ENCODE data around the gene TMEM204. TPM values are rescaled to one million over a fixed set of nuclear protein-coding genes. Genes with fewer than 3 reads are reported as not detected.

TMEM204 gene
- 49.2 and 49.9 TPM in 2 replicates for total RNA-seq

DNA sequence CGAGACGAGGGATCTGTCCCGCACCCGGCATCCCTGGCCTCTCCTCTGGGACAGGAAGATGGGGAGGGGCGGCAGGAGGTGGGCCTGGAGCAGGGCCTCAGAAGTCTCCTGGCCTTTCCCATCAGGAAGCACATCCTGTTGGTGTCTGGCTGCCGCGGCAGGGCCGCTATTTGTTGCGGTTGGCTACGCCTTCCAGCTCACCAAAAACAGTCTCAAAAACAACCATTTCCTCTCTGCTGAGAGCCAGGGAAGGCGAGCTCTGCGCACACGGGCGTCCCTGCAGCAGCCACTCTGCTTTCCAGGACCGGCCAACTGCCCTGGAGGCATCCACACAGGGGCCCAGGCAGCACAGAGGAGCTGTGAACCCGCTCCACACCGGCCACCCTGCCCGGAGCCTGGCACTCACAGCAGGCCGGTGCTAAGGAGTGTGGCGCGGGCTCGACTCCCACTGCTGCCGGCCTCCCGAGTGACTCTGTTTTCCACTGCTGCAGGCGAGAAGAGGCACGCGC lies at the start of gene TMEM204:
TMEM204 (plus strand) TSS at position 224 of the 509 bp plus-strand sequence. CDS start 610 bp downstream, outside the sequence.
- intact Hi-C loops (cut with micrococcal nuclease): loop anchor here (1.0 to 10.0 kb wide), 5 partner anchors 56 to 241 kb away; partner anchors contain the start of genes CLCN7, CRAMP1, EME2 and IFT140

DNA sequence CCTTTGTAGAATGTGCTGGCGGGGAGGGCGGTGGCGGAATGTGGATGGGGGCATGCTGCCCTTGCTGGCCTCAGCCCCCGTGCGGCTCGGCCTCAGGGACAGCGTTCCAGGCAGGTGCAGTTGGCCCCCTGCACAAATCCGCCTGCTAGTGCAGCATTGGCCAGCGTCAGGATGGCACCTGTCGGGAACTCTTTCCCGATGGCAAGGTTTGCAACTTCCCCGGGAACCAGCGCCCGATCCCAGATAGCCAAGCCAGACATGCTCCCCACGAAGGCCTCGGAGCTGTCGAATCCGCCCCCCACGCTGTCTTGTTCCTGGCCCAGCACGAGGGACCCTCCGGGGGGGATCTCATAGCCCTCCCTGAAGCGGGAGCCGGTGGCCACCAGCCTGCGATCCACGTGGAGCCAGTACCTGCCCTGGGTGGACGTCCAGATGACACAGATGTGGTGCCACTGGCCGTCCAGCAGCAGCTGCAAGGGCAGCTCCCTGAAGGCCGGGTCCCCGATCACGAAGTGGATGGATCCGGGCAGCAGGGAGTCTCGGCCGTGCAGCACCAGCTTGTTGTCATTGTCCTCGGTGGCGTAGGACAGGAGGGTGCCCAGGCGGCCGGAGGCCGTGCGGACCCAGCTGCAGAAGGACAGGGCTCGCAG lies 47.5 kb upstream of the TMEM204 start:
- intact Hi-C loops (cut with micrococcal nuclease): no loop called here

DNA sequence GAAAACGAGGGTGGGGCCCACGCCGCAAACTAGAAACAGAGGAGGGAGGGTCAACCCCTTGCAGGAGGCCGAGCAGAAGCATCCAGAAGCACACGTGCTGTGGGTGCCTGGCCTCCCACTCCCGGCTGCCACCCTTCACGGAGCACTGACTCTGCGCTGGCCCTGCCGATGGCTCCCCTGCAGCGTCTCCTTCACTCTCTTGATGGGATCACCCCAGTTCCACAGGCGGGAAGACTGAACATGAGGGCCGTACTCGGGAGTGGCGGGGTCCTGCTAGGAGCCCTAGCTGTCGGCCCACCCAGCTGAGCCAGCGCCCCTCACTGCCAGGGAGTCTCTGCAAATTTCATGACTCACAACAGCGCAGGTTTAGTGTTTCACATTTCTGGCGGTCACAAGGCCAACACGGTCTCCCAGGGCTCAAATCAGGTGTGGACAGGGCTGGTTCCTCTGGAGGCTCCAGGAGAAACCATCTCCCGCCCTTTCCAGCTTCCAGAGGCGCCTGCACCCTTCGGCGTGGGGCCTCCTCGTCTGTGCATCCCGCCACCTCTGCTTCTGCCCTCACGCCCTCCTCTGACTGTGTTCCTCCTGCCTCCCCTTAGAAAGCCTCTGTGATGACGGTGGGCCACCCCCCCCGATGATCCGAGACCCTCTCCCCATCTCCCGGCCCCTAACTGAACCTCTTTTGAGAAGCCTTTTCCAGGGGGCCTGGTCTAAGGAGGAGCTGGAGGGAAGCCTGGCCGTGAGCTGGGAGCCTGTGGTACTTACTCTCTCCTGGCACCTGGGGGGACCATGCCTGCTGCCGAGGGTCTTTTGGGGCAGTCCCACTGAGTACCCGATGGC lies 46.7 kb upstream of the TMEM204 start:
- intact Hi-C loops (cut with micrococcal nuclease): no loop called here

DNA sequence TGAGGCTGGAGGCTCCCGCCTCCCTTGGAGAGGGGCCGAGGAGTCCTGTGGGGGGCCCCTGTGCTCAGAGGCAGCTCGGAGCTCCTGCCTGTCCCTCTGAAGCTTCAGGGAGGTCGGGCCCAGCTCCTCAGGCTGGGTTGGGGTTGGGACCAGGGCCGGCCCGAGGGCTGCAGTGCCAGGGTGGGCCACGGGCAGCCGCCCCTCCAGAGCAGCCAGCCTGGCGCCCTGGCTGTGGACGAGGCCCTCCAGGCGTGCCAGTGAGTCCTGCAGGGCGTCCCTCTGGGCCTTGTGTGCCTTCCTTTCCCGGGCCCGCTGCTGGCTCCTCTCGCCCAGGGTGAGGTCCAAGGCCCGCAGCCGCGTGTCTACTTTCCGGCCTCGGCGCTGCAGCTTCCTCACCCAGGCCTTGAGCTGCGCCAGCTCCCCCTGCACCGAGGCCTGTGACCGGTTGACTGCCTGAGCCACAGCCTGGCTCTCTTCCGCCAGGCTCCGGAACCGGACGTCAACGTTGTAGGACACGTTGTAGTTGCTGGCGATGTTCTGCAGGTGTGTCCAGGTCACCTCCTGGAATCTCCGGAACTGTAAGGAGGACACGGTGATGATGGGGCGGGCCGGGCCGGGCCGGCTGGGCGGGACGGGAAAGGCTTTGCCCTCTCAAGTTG lies 45.9 kb upstream of the TMEM204 start:
- intact Hi-C loops (cut with micrococcal nuclease): no loop called here

DNA sequence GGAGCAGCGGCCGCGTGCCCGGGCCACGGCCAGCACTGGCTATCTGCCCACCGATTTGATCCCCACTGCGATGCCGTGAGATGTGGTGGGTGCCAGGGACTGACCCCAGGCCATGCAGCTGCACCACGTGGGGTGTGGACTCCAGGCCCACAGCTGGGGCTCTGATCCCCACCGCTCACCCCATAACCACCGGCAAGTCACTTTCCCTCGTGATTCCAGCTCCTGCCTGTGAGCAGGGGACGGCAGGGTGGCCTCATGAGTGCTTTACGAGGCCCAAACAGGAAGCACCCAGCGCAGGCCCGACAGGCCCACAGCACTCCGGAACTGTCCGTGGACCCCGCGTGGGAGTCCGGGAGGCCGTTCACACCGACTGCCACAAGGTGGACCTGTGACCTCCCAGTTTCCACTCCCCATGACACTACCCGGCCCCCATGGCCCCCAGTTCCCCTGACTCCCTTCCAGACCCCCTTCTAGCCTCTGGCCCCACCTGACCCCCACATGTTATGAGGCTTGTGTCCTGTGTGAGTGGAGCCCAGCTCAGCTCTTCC lies 45.3 kb upstream of the TMEM204 start:
- intact Hi-C loops (cut with micrococcal nuclease): no loop called here

DNA sequence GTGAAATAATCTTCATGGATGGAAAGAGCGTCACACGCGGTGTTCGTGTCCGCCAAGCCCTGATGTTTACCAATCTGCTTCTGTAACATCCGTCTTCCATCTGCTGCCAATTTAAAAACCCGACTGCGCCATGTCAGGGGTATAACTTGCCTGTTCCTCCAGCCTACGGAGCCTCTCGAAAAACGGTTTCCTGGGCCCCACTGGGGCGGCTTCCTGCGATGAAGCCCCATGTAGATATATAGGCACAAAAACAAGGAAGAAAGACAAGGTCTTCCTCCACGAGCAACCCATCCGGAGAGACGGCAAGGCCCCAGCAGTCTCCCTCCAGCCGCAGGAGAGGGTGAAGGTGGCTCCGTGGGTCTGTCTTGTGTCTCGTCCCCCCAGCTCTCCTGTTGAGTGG lies 44.8 kb upstream of the TMEM204 start, which contains the start of gene PTX4:
PTX4 (minus strand) TSS at position 326 of the 400 bp plus-strand sequence; CDS start at position 291, 35 bp downstream.
- intact Hi-C loops (cut with micrococcal nuclease): no loop called here

DNA sequence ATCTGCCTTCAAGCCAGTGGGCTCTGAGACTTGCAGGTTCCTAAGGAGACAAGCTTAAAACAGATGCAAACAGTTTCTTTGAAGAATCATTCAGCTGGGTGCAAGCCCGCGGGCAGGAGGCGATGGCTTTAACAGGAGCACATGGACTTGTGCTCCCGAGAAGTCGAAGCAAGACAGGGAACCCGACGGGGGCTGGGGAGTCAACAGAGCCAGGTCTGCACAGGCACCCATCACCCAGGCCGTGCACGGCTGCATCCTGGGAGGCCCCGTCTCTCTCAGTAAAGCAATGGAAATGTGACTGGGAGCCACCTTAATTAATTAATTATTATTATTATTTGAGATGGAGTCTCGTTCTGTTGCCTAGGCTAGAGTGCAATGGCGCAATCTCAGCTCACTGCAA lies 44.4 kb upstream of the TMEM204 start:
- intact Hi-C loops (cut with micrococcal nuclease): no loop called here

DNA sequence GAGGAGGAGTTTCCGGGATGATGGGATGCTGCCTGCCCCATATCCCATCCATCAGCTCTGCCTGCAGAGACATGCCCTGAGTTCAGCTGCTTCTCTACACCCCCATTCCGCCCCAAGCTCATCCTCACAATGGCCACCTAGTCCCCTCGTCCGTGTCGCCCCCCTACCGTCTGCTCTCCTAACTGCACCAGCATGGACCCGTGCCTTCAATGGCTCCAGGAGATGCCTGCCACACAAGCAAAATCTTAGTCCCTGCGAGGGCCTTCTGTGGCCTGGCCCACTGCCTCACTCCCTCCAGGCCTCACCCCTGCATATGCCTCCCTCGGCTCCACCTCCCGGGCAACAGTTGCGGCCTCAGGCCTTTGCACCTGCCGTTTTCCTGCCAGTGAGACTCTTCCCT lies 42.1 kb upstream of the TMEM204 start:
- intact Hi-C loops (cut with micrococcal nuclease): loop anchor here (5.0 to 10.0 kb wide), 2 partner anchors 137 to 216 kb away; partner anchors contain the start of genes GNPTG, MAPK8IP3 and TSR3

DNA sequence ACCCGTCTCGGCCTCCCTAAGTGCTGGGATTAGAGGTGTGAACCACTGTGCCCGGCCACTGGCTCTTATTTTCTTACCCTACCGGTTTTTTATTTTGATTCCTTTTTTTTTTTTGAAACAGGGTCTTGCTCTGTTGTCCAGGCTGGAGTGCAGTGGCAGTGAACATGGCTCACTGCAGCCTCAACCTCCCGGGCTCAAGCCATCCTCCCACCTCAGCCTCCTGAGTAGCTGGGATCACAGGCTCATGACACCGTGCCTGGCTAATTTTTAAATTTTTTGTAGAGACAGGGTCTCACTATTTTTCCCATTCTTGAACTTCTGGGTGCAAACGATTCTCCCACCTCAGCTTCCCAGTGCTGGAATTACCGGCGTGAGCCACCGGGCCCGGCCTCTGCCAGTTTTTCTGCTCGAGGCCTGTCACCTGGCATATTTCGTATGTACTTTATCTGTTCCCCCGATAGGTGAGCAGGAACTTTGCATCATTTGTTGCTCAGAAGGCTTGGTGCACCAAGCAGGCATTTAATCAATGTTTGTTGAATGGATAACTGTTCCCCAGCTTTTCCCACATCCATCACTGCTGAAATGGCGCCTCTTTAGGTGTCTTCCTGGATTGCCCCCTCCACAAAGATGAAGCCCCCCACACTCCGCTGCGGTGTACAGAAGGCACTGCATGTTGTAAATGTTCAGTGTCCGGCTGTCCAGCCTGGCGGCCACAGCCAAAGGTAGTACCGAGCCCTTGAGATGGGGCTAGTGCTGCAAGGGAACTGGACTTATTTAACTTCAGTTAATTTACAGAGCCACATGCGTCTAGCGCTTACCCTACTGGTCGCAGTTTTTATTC lies 41.2 kb upstream of the TMEM204 start:
- intact Hi-C loops (cut with micrococcal nuclease): loop anchor here (2.0 to 10.0 kb wide), 5 partner anchors 42 to 215 kb away; partner anchors contain the start of genes GNPTG, MAPK8IP3, TSR3 and UQCC4

DNA sequence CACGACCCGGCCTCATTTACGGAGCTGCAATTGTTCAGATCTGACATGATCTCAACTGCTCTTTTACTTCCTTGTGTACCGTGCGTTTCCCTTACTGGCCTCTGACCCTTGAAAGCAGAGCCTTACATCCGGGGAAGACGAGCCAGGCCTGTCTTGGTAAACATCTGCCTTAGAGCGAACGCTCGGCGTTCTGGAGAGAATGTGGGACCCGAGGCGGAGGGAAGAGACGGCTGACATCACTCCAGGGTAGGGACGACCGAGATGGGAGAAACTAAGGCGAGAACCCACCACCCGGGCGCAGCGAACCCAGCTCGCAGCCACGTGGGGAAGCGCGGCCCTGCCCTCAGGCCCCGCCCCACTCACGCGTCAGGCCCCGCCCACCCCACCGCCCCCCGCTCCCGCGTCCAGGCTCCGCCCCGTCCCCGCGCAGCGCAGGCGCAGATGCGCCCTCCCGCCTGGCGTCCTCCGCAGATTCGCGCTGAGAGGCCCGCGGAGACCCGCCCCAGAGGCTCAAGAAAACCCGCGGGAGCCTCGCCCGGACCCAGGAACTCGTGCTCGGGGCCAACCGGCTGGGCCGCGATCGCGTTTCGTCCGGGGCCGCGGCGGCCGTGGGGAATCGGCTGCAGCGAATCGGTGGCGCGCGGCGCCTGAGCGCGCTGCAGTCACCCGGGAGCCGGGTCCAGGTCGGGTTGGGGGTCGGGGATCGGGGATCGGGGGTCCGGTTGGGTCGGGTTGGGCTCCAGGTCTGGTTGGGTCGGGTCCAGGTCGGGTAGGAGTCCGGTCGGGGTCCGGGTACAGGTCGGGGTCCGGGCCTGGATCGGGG lies 40.3 kb upstream of the TMEM204 start, which contains the start of gene TELO2:
TELO2 (plus strand) TSS at position 438 of the 823 bp plus-strand sequence. CDS start 922 bp downstream, outside the sequence.
- intact Hi-C loops (cut with micrococcal nuclease): loop anchor here (1.0 to 10.0 kb wide), 8 partner anchors 18 to 214 kb away; partner anchors contain the start of genes CLCN7, GNPTG, JPT2 and MAPK8IP3

DNA sequence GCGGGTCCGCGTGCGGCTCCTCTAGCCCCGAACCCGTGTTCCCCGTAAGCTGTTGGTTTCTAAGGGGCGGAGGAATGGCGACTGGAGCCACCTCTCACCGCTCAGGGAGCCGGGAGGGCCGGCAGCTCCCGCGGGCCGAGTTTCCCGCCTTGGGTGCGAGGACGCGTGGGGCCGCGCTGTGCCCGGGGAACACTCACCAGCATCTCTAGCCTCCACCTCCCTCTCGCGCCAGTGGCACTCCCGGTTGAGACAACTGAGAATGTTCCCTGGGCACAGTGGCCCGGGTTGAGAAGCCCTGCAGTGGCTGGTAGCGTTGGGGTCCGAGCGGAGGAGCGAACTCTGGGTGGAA lies 39.7 kb upstream of the TMEM204 start:
- intact Hi-C loops (cut with micrococcal nuclease): loop anchor here (1.0 to 10.0 kb wide), 8 partner anchors 18 to 214 kb away; partner anchors contain the start of genes CLCN7, GNPTG, JPT2 and MAPK8IP3

DNA sequence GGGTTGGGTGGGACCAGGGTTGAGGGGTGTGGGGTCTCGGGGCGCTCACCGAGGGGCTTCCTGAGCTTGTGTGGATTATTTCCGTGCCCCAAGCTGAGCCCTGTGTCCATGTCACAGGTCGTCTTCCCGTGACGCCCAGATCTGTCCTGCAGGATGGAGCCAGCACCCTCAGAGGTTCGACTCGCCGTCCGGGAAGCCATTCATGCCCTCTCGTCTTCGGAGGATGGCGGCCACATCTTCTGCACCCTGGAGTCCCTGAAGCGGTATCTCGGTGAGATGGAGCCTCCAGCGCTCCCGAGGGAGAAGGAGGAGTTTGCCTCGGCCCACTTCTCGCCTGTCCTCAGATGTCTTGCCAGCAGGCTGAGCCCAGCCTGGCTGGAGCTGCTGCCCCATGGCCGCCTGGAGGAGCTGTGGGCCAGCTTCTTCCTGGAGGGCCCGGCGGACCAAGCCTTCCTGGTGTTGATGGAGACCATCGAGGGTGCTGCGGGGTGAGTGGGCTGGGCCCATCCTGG lies 39.3 kb upstream of the TMEM204 start:
- intact Hi-C loops (cut with micrococcal nuclease): loop anchor here (5.0 to 10.0 kb wide), 2 partner anchors 139 to 213 kb away; partner anchors contain the start of genes GNPTG, MAPK8IP3 and TSR3

DNA sequence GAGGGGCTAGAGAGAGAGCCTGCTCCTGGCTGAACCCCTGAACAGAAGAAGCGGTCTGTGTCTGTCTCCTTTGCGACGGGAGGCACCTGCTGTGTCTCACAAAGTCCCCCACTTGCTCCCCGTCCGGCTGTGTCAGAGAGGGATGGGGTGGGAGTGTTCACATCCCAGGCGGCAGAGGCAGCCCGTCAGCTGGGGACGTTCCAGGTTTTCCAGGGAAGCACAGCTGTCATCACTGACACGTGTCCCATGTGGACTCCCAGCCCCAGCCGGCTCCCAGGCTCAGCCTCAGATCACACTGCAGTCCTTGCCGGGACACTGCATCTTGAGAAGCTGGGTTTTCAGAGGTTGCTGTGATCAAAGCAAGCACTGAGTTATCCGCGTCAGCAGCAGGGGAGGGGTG lies 38.8 kb upstream of the TMEM204 start:
- intact Hi-C loops (cut with micrococcal nuclease): loop anchor here (5.0 to 10.0 kb wide), 2 partner anchors 140 to 213 kb away; partner anchors contain the start of genes GNPTG, MAPK8IP3 and TSR3

DNA sequence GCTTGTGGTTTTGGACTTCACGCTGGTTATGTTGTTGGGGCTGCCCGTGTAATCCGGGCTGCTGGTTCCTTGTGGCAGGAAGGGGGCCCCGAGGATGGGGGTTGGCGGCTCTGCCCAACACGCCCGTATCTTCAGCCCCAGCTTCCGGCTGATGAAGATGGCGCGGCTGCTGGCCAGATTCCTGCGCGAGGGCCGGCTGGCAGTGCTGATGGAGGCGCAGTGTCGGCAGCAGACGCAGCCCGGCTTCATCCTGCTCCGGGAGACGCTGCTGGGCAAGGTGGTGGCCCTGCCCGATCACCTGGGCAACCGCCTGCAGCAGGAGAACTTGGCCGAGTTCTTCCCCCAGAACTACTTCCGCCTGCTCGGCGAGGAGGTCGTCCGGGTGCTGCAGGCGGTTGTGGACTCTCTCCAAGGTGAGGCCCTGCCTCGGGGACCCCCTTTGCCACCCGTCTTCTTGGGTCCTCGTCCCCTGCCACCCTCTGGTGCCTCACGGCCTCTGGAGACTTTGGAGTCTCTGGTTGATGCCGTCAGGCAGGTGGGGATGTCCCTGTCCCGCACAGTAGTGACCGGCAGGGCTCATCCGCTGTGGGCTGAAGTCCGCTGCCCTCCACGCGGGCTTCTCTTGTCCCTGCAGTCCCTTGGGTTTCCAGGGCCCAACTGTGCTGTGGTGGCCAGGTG lies 38.1 kb upstream of the TMEM204 start:
- intact Hi-C loops (cut with micrococcal nuclease): loop anchor here (10.0 kb wide), 1 partner anchor 141 kb away; the partner anchor contains the start of genes GNPTG and TSR3

DNA sequence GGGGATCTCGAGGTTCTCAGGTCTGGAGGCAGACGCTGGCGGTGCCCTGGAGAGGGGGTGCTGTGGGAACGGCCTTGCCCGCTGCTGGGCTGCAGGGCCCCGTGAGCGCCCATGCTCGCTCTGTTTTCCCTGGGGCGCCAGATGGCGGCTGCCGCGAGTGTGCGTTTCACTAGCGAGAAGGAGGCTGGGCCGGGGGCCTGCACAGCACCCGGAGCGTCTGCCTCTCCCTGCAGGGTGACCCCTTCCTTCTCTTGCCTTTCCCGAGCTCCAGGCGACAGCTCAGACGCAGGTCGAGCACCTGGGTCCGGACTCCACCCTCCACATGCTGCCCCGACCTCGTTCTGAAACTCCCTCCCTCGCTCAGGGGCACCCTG lies 37.6 kb upstream of the TMEM204 start:
- intact Hi-C loops (cut with micrococcal nuclease): loop anchor here (10.0 kb wide), 1 partner anchor 141 kb away; the partner anchor contains the start of genes GNPTG and TSR3

DNA sequence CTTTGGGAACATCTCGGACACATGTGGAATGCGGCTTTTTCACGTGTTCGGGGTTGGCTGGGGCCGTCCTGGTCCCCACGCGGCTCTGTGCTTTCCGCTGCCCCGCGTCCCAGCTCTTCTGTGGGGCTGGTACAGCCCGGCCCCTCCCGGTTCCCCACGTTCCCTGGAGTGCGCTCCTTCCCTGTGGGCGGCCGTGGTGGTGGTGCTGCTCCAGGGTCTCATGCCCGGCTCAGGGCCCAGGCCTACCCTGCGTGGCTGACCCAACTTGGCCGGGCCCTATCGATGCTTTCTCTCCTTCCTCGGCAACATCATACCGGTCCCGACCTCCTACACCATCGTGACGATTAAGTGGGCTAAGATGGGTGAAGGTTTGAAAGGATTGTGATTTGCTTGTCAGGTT lies 37.0 kb upstream of the TMEM204 start:
- intact Hi-C loops (cut with micrococcal nuclease): loop anchor here (10.0 kb wide), 1 partner anchor 142 kb away; the partner anchor contains the start of genes GNPTG and TSR3

DNA sequence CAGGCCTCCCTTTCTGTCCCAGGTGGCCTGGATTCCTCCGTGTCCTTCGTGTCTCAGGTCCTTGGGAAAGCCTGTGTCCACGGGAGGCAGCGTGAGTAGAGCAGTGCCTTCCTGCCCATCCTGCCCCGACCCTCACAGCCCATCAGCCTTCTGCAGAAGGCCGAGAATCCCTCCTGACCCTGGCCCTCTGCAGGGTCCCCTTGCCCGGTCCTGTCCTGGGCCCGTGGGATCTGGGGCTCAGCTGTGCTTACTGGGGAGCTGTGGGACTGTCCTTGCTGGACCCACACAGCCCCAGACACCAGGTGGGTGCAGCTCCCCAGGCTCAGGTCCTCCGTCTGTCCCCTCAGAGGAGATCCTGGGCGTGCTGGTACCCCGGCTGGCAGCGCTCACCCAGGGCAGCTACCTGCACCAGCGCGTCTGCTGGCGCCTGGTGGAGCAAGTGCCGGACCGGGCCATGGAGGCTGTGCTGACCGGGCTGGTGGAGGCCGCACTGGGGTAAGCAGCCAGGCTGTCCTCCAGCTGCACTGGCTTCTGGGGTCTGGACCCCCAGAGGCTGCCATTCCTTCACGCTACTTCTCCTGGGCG lies 36.4 kb upstream of the TMEM204 start:
- intact Hi-C loops (cut with micrococcal nuclease): loop anchor here (10.0 kb wide), 1 partner anchor 142 kb away; the partner anchor contains the start of genes GNPTG and TSR3
